Stimulated activated naive CD8-positive, alpha-beta T cell treated with anti-CD3 and anti-CD28 coated beads, Interleukin-15, amount 100 ng/mL, for 72 hours (primary cell): ENCODE results near the gene SLC39A11.
"Not testable (repeated sequence)": the region's sequence is repeated elsewhere in the genome, so short reads cannot be mapped to it uniquely, and the experiment has no call there.

Experiments
- ATAC-seq: fragments of 150-1000 bp; cut with Tn5 transposase; 2 replicates; pipeline ENCODE4 v1.10.0; 2021; ENCODE audit warnings: mild to moderate bottlenecking, moderate library complexity
- DNase-seq, 2 donors: peaks; one replicate each; pipeline ENCODE4 v3.0.0; 2021 to 2022
- H3K27ac Mint-ChIP-seq, 2 donors: one replicate each; pipeline ENCODE4 v1.8.0; 2022; ENCODE audit warnings: mild to moderate bottlenecking in 2 of 2, mixed read lengths in 2 of 2, moderate library complexity in 2 of 2
- H3K27me3 Mint-ChIP-seq: one replicate; pipeline ENCODE4 v1.8.0; 2022; ENCODE audit warnings: mixed read lengths
- H3K4me1 Mint-ChIP-seq: one replicate; pipeline ENCODE4 v1.8.0; 2022; ENCODE audit warnings: mild to moderate bottlenecking, mixed read lengths
- H3K4me3 Mint-ChIP-seq, 2 donors: one replicate each; pipeline ENCODE4 v1.8.0; 2022; ENCODE audit warnings: mild to moderate bottlenecking in 2 of 2, mixed read lengths in 2 of 2, moderate library complexity in 1 of 2
- H3K9me3 Mint-ChIP-seq, 2 donors: one replicate each; pipeline ENCODE4 v1.8.0; 2022; ENCODE audit warnings: mixed read lengths in 2 of 2

Gene SLC39A11

GRCh38 chr17:72846399-72846798 lies 246.1 kb downstream of the SLC39A11 start:
- H3K4me3 Mint-ChIP-seq: no peak overlapping the region
- no peak overlapping the region for H3K27ac Mint-ChIP-seq
- DNase-seq (no peak), ATAC-seq (no peak)
- H3K9me3 Mint-ChIP-seq: peaks cover 0 to 9% of the 10 kb centered on the region in 2 donors
- no peaks in the 10 kb centered on the region for H3K4me1 Mint-ChIP-seq
- H3K27me3 Mint-ChIP-seq: no peaks in the 10 kb centered on the region

DNA sequence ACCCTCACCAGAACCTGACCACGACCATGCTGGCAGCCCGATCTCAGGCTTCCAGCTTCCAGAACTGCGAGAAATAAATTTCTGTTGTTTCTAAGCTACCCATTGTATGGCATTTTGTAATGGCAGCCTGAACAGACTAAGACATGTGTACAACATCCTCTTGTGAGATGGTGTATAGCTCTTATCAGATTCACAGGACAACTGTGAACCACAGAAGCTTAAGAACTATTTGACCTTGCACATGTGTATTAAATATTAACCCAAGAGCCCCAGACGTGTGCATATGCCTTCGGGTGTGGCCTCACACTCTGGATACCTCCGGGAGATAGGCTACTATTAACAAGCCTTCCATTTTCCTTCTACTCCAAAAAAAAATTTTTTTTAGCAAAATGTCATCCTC lies 248.9 kb downstream of the SLC39A11 start:
- ATAC-seq: no peak
- Mint-ChIP-seq H3K27me3 (no peaks in the 10 kb centered on the region), H3K27ac (no peak overlapping the region), H3K4me1 (no peaks in the 10 kb centered on the region), H3K4me3 (no peak overlapping the region), H3K9me3 (peaks cover 9 to 12% of the 10 kb centered on the region in 2 donors)
- no peak for DNase-seq

DNA sequence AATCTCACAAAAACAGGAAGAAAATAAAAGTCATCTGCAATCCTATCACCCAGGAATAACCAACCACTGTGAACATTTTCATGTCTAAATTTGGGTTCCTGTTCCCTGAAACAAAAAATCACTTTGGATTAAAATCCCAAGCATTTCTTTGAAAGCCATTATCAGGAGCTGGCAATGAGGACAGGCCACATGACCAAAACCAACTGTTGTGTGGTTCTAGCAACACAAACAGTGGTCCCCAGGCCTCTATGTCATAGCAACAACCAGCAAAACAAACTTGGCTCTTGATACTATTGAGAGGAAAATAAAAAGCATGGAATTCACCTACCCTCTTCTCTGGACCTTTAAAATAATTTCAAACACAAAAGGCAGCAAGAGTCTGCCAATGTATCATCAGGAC lies 252.5 kb downstream of the SLC39A11 start:
- Mint-ChIP-seq H3K9me3 (peaks cover 3 to 14% of the 10 kb centered on the region in 2 donors), H3K4me1 (no peaks in the 10 kb centered on the region), H3K27ac (no peak overlapping the region), H3K27me3 (no peaks in the 10 kb centered on the region), H3K4me3 (no peak overlapping the region)
- ATAC-seq: no peak
- no peak for DNase-seq

DNA sequence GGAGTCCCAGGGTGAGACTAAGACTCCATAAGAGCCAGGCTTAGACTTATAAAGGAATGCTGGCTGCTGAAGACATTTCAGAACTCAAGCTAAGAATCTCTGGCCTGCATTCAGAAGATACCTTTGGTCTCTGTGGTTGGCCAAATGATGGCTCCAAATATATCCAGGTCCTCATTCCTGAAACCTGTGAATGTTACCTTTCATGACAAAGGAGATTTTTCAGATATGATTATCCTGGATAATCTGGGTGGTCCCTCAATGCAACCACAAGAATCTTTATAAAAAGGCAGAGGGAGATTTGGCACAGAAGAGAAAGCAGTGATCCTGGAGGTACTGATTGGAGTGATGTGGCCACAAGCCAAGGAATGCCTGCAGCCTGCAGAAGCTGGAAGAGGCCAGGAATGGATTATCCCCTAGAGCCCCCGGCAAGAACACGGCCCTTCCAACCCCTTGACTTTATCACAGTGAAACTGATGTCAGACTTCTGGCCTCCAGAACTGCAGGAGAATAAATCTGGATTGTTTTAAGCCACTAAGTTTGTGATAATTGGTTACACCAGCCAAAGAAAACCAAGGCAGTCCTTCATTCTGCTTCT lies 253.3 kb downstream of the SLC39A11 start:
- ATAC-seq: no peak
- Mint-ChIP-seq H3K27ac (no peak overlapping the region), H3K4me3 (no peak overlapping the region), H3K27me3 (no peaks in the 10 kb centered on the region), H3K4me1 (no peaks in the 10 kb centered on the region), H3K9me3 (peaks cover 0 to 14% of the 10 kb centered on the region in 2 donors)
- no peak for DNase-seq

DNA sequence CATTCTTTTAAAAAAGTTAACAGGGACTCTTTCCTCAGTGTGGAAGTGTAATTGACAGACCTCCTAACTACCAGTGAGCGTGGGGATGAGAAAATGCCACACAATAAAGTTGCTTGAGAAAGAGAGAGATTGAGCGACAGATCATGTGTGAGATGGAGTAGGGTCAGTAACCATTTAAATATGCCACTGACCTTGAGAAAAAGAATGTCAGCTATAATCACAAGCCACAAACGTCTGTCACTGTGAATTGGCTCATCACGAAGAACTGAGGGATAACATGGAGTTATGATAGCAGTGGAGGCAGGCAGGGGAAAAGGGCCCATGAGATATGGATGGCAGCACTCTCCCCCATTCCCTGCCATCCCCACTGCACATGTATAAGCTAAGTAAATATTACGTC lies 253.9 kb downstream of the SLC39A11 start:
- Mint-ChIP-seq H3K4me3 (no peak overlapping the region), H3K4me1 (no peaks in the 10 kb centered on the region), H3K27ac (no peak overlapping the region), H3K27me3 (no peaks in the 10 kb centered on the region), H3K9me3 (peaks cover 0 to 14% of the 10 kb centered on the region in 2 donors)
- DNase-seq (no peak), ATAC-seq (no peak)

GRCh38 chr17:72838068-72838467 lies 254.4 kb downstream of the SLC39A11 start:
- no peak for ATAC-seq
- no peak overlapping the region for H3K4me3 Mint-ChIP-seq

GRCh38 chr17:72837335-72837734 lies 255.2 kb downstream of the SLC39A11 start:
- Mint-ChIP-seq H3K27ac (no peak overlapping the region), H3K4me1 (no peaks in the 10 kb centered on the region), H3K27me3 (no peaks in the 10 kb centered on the region), H3K4me3 (no peak overlapping the region), H3K9me3 (peaks cover 0 to 14% of the 10 kb centered on the region in 2 donors)
- DNase-seq (no peak), ATAC-seq (no peak)

More at GRCh38 chr17:72838068-72838467, 254.4 kb downstream of the SLC39A11 start:
- DNase-seq: no peak
- Mint-ChIP-seq H3K4me1 (no peaks in the 10 kb centered on the region), H3K27ac (no peak overlapping the region), H3K27me3 (no peaks in the 10 kb centered on the region), H3K9me3 (peaks cover 0 to 14% of the 10 kb centered on the region in 2 donors)

DNA sequence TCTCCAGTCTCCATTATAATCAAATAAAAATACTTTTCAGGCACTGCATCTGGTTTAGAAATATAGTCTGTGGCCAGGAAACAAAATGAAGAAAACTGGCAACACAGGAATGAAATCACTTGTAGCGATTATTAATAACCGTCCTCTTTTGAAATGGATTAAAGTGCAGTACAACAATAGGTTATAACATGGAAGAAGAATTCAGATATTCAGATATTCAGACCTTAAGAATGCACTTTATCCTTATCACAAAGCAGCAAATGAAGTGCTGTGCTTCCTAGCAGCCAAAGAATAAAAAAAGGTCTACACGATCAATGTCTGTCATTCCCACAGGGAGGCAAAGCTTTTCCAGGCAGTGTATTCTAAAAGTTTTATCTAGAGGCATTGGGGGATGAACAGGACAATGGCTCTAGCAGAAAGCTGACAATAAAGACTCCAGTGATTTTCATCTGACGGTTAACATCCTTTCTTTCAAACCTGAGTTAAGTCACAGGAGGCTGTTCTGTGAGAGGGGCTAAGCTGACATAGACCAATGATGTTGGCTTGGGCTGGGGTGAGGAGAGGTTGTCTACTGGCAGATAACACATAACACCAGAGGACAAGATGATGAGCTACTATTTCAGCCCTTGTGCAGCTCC lies 259.2 kb downstream of the SLC39A11 start:
- H3K9me3 Mint-ChIP-seq: peaks cover 0 to 9% of the 10 kb centered on the region in 2 donors
- H3K4me3 Mint-ChIP-seq: no peak overlapping the region
- H3K27ac Mint-ChIP-seq: no peak overlapping the region
- no peak for ATAC-seq
- no peak for DNase-seq
- no peaks in the 10 kb centered on the region for H3K27me3 Mint-ChIP-seq
- no peaks in the 10 kb centered on the region for H3K4me1 Mint-ChIP-seq

GRCh38 chr17:72832306-72832705 lies 260.2 kb downstream of the SLC39A11 start:
- Mint-ChIP-seq H3K27me3 (no peaks in the 10 kb centered on the region), H3K4me1 (no peaks in the 10 kb centered on the region), H3K9me3 (peaks cover 4 to 18% of the 10 kb centered on the region in 2 donors), H3K27ac (no peak overlapping the region), H3K4me3 (no peak overlapping the region)
- DNase-seq: no peak
- ATAC-seq: no peak

- H3K27ac Mint-ChIP-seq: no peak overlapping the region
- no peak for DNase-seq
- peaks cover 21 to 40% of the 10 kb centered on the region in 2 donors for H3K9me3 Mint-ChIP-seq
- H3K4me1 Mint-ChIP-seq: no peaks in the 10 kb centered on the region
- no peaks in the 10 kb centered on the region for H3K27me3 Mint-ChIP-seq
- H3K4me3 Mint-ChIP-seq: no peak overlapping the region
- ATAC-seq: no peak
These were observed 262.6 kb downstream of the SLC39A11 start for GRCh38 chr17:72829883-72830282.

DNA sequence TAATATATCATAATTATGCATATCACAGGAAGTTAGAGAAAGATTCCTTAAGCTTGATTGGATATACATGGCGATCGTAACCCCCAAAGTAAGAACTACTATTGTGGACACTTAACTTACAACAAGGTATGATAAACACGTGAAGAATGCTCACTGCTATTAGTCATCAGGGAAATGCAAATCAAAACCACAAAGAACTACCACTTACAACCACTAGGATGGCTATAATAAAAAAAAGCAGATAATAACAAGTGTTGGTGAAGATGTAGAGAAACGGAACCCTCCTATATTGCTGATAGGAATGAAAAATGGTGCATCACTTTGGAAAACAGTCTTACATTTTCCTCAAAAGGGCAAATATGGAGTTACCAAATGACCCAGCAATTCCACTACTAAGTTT lies 265.9 kb downstream of the SLC39A11 start:
- DNase-seq: no peak
- no peak for ATAC-seq
- Mint-ChIP-seq H3K4me3 (no peak overlapping the region), H3K9me3 (peaks cover 28 to 55% of the 10 kb centered on the region in 2 donors), H3K4me1 (peaks cover 14% of the 10 kb centered on the region), H3K27ac (no peak overlapping the region), H3K27me3 (no peaks in the 10 kb centered on the region)

GRCh38 chr17:72826059-72826458 lies 266.4 kb downstream of the SLC39A11 start:
- not testable (repeated sequence) for H3K4me3 Mint-ChIP-seq, DNase-seq, H3K27ac Mint-ChIP-seq, ATAC-seq, H3K27me3 Mint-ChIP-seq
- Mint-ChIP-seq H3K9me3 (peaks cover 28 to 55% of the 10 kb centered on the region in 2 donors), H3K4me1 (peaks cover 14% of the 10 kb centered on the region)

- no peak for ATAC-seq
- no peak overlapping the region for H3K4me3 Mint-ChIP-seq
- DNase-seq: no peak
- peaks cover 14% of the 10 kb centered on the region for H3K4me1 Mint-ChIP-seq
- peaks cover 28 to 55% of the 10 kb centered on the region in 2 donors for H3K9me3 Mint-ChIP-seq
- no peak overlapping the region for H3K27ac Mint-ChIP-seq
- H3K27me3 Mint-ChIP-seq: no peaks in the 10 kb centered on the region
These were observed 267.3 kb downstream of the SLC39A11 start for GRCh38 chr17:72825218-72825617.

DNA sequence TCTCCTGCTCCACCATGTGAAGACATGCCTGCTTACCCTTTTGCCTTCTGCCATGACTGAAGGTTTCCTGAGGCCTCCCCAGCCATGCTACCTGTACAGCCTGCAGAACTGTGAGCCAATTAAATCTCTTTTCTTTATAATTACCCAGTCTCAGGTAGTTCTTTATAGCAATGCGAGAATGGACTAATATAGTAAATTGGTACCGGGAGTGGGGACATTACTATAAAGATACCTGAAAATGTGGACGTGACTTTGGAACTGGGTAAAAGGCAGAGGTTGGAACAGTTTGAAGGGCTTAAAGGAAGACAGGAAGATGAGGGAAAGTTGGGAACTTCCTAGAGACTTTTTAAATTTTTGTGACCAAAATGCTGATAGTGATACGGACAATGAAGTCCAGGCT lies 268.2 kb downstream of the SLC39A11 start:
- H3K9me3 Mint-ChIP-seq: peaks cover 28 to 55% of the 10 kb centered on the region in 2 donors
- H3K27me3 Mint-ChIP-seq: not testable (repeated sequence)

DNA sequence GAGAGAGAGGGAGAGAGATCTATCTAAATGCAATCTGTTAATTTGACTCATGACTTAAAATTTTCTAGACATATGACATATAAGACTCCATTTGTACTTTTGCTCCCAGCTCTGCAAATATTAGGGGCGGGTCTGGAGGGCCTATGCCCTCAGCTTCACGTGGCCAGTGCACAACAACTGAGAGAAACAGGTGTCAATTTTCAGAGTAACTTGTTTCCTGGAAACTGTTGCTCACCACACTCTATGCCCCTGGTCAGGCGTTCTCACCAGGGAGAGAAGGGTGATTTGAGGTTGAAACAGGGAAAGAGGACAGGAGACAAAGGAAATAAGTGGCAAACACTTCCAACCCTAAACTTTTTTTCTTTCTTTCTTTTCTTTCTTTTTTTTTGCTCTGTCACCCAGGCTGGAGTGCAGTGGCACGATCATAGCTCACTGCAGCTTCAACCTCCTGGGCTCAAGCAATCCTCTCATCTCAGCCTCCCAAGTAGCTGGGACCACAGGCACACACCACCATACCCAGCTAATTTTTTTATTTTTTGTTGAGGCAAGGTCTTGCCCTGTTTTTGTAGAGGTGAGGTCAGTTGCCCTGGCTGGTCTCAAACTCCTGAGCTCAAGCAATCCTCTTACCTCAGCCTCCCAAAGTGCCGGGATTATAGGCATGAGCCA lies 270.0 kb downstream of the SLC39A11 start:
- H3K9me3 Mint-ChIP-seq: peaks cover 26 to 43% of the 10 kb centered on the region in 2 donors
- H3K27me3 Mint-ChIP-seq: no peaks in the 10 kb centered on the region
- DNase-seq (no peak), ATAC-seq (peak; percentile 49)
- peak overlapping the region in 1 of 2 donors; percentile 67 for H3K27ac Mint-ChIP-seq
- H3K4me3 Mint-ChIP-seq: no peak overlapping the region
- H3K4me1 Mint-ChIP-seq: peaks cover 14% of the 10 kb centered on the region

More for the DNA sequence above, 268.2 kb downstream of the SLC39A11 start:
- not testable (repeated sequence) for DNase-seq, H3K27ac Mint-ChIP-seq, H3K4me3 Mint-ChIP-seq, ATAC-seq
- H3K4me1 Mint-ChIP-seq: peaks cover 14% of the 10 kb centered on the region

DNA sequence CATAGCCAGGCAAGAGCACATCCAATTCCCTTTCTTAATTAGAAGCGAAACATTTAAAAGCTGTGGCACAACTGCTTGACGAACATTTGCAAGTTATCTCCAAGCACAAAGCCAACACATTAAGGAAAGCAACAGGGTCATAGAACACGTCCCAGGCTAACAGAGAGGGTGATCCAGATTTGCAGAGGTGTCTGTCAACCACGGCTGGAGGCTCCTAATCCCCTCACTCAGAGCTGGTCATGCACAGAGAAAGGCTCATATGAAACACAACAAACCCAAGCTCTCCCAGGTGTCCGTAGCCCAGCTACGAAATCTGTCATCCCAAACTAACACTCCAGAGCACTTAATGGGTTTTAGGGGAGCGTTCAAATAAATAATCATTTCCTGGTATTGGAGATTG lies 276.1 kb downstream of the SLC39A11 start:
- peaks cover 13 to 36% of the 10 kb centered on the region in 2 donors for H3K9me3 Mint-ChIP-seq
- H3K27ac Mint-ChIP-seq: no peak overlapping the region
- ATAC-seq (no peak), DNase-seq (no peak)
- no peaks in the 10 kb centered on the region for H3K27me3 Mint-ChIP-seq
- H3K4me1 Mint-ChIP-seq: no peaks in the 10 kb centered on the region
- no peak overlapping the region for H3K4me3 Mint-ChIP-seq
